H9 (cell line): Measurements from ENCODE around the gene GLYATL3. TPM values are rescaled to one million over a fixed set of nuclear protein-coding genes. Genes with fewer than 3 reads are reported as not detected.

Experiments used
- DNase-seq: peaks from one replicate; pipeline ENCODE4 v3.0.0-alpha.2; 2017
- H2AFZ ChIP-seq: one replicate; pipeline ENCODE4 v1.6.1; 2013; ENCODE audit warnings: mild to moderate bottlenecking, low read length, control low read depth, moderate library complexity
- H2AK5ac ChIP-seq: 2 replicates; pipeline ENCODE4 v1.6.1; 2013; ENCODE audit warnings: low read length, control low read depth, mixed read lengths; ENCODE audit not compliant: insufficient read length
- H2BK120ac ChIP-seq: one replicate; pipeline ENCODE4 v1.6.1; 2013; ENCODE audit warnings: low read depth, mild to moderate bottlenecking, low read length, control low read depth, inconsistent platforms; ENCODE audit not compliant: poor library complexity, severe bottlenecking
- H2BK12ac ChIP-seq: 2 replicates; pipeline ENCODE4 v1.6.1; 2013; ENCODE audit warnings: low read length, control low read depth, mixed read lengths, low read depth; ENCODE audit not compliant: insufficient read length
- H2BK15ac ChIP-seq: 2 replicates; pipeline ENCODE4 v1.6.1; 2013; ENCODE audit warnings: low read depth, low read length, control low read depth
- H2BK20ac ChIP-seq: one replicate; pipeline ENCODE4 v1.6.1; 2013; ENCODE audit warnings: low read depth, mild to moderate bottlenecking, low read length, control low read depth, inconsistent platforms; ENCODE audit not compliant: poor library complexity, severe bottlenecking
- H2BK5ac ChIP-seq: 2 replicates; pipeline ENCODE4 v1.6.1; 2013; ENCODE audit warnings: low read length, control low read depth, mixed read lengths; ENCODE audit not compliant: insufficient read length
- H3K14ac ChIP-seq: 2 replicates; pipeline ENCODE4 v1.6.1; 2013; ENCODE audit warnings: low read length, control low read depth; ENCODE audit not compliant: insufficient read depth
- H3K18ac ChIP-seq: 2 replicates; pipeline ENCODE4 v1.6.1; 2013; ENCODE audit warnings: low read depth, mild to moderate bottlenecking, mixed read lengths, low read length, control low read depth; ENCODE audit not compliant: insufficient read length
- H3K23ac ChIP-seq: 2 replicates; pipeline ENCODE4 v1.6.1; 2013; ENCODE audit warnings: low read length, control low read depth, mixed read lengths, low read depth; ENCODE audit not compliant: insufficient read length
- H3K23me2 ChIP-seq: 2 replicates; pipeline ENCODE4 v1.6.1; 2013; ENCODE audit warnings: low read depth, mild to moderate bottlenecking, mixed read lengths, low read length, control low read depth; ENCODE audit not compliant: insufficient read length, poor library complexity, severe bottlenecking
- H3K27ac ChIP-seq: 2 replicates; pipeline ENCODE4 v1.5.1; 2013; ENCODE audit warnings: low read length, control low read depth, mixed read lengths, low read depth; ENCODE audit not compliant: insufficient read length
- H3K27me3 ChIP-seq: 2 replicates; pipeline ENCODE4 v1.6.1; 2013; ENCODE audit warnings: low read length, control low read depth, inconsistent platforms; ENCODE audit not compliant: insufficient read depth
- H3K4ac ChIP-seq: 2 replicates; pipeline ENCODE4 v1.6.1; 2013; ENCODE audit warnings: low read depth, mild to moderate bottlenecking, control low read depth, inconsistent platforms, low read length, moderate library complexity
- H3K4me1 ChIP-seq: 2 replicates; pipeline ENCODE4 v1.6.1; 2013; ENCODE audit warnings: low read length, control low read depth, inconsistent platforms; ENCODE audit not compliant: insufficient read depth
- H3K4me2 ChIP-seq: 2 replicates; pipeline ENCODE4 v1.6.1; 2013; ENCODE audit warnings: low read length, control low read depth, mixed read lengths; ENCODE audit not compliant: insufficient read length, insufficient read depth
- H3K56ac ChIP-seq: 2 replicates; pipeline ENCODE4 v1.6.1; 2013; ENCODE audit warnings: low read depth, mild to moderate bottlenecking, mixed read lengths, low read length, control low read depth; ENCODE audit not compliant: insufficient read length
- H3K79me1 ChIP-seq: 2 replicates; pipeline ENCODE4 v1.6.1; 2013; ENCODE audit warnings: low read depth, mild to moderate bottlenecking, moderate library complexity, low read length, control low read depth, inconsistent platforms; ENCODE audit not compliant: insufficient read depth, poor library complexity, severe bottlenecking
- H3K79me2 ChIP-seq: 2 replicates; pipeline ENCODE4 v1.6.1; 2013; ENCODE audit warnings: low read length, control low read depth, inconsistent platforms; ENCODE audit not compliant: insufficient read depth
- H3K9ac ChIP-seq: 2 replicates; pipeline ENCODE4 v1.6.1; 2013; ENCODE audit warnings: low read length, control low read depth, mixed read lengths; ENCODE audit not compliant: insufficient read length; ENCODE audit errors: extremely low read depth
- H3K9me3 ChIP-seq: one replicate; pipeline ENCODE4 v1.6.1; 2013; ENCODE audit warnings: low read depth, low read length, inconsistent platforms; ENCODE audit not compliant: control insufficient read depth
- H3T11ph ChIP-seq: one replicate; pipeline ENCODE4 v1.6.1; 2013; ENCODE audit warnings: mild to moderate bottlenecking, low read length, control low read depth, inconsistent platforms
- H4K20me1 ChIP-seq: one replicate; pipeline ENCODE4 v1.6.1; 2013; ENCODE audit not compliant: control insufficient read depth, insufficient read length, insufficient read depth
- H4K5ac ChIP-seq: 2 replicates; pipeline ENCODE4 v1.6.1; 2013; ENCODE audit warnings: low read depth, mild to moderate bottlenecking, mixed read lengths, low read length, control low read depth; ENCODE audit not compliant: insufficient read length
- H4K8ac ChIP-seq: replicated peaks from 2 replicates; pipeline ENCODE4 v1.6.1; 2013; ENCODE audit warnings: low read length, control low read depth, mixed read lengths, low read depth; ENCODE audit not compliant: insufficient read length
- H4K91ac ChIP-seq: 2 replicates; pipeline ENCODE4 v1.6.1; 2013; ENCODE audit warnings: low read depth, mild to moderate bottlenecking, moderate library complexity, mixed read lengths, low read length, control low read depth; ENCODE audit not compliant: insufficient read length
- H3K27ac Mint-ChIP-seq, 3 experiments: 2 replicates in 2 of 3; 3 replicates in 1 of 3; pipeline ENCODE4 v1.8.0; 2020 to 2021; ENCODE audit warnings: mixed read lengths in 3 of 3, mild to moderate bottlenecking in 1 of 3, moderate library complexity in 1 of 3
- H3K27me3 Mint-ChIP-seq: 2 replicates; pipeline ENCODE4 v1.8.0; 2021; ENCODE audit warnings: low read depth, mild to moderate bottlenecking, moderate library complexity, mixed read lengths
- H3K36me3 Mint-ChIP-seq, 3 experiments: 2 replicates in 2 of 3; 3 replicates in 1 of 3; pipeline ENCODE4 v1.8.0; 2020 to 2021; ENCODE audit warnings: low read depth in 3 of 3, mixed read lengths in 3 of 3; ENCODE audit not compliant: insufficient read depth in 1 of 3
- H3K4me1 Mint-ChIP-seq, 2 experiments: 2 replicates each; pipeline ENCODE4 v1.8.0; 2020; ENCODE audit warnings: mixed read lengths in 2 of 2
- H3K4me3 Mint-ChIP-seq, 2 experiments: 2 replicates in 1 of 2; 3 replicates in 1 of 2; pipeline ENCODE4 v1.8.0; 2020 to 2021; ENCODE audit warnings: mild to moderate bottlenecking in 2 of 2, mixed read lengths in 2 of 2, moderate library complexity in 1 of 2
- H3K9me3 Mint-ChIP-seq, 2 experiments: 2 replicates in 1 of 2; 3 replicates in 1 of 2; pipeline ENCODE4 v1.8.0; 2020; ENCODE audit warnings: mild to moderate bottlenecking in 2 of 2, mixed read lengths in 2 of 2, moderate library complexity in 1 of 2
- CTCF ChIP-seq: fragments of 200-600 bp; sonication (generic); conservative IDR thresholded peaks from 3 replicates; pipeline ENCODE4 v1.8.0; 2021; ENCODE audit warnings: antibody characterized with exemption, mild to moderate bottlenecking
- total RNA-seq: library from RNA; stranded (reverse); gene quantifications from 2 replicates; pipeline ENCODE4 v1.2.1, GENCODE V29; 2021

Gene GLYATL3
- total RNA-seq, 1 experiment from 2014 or later, result not detected

- Histone ChIP-seq H4K5ac (no peak overlapping the region), H2BK15ac (no peak overlapping the region), H3K79me2 (no peaks in the 10 kb centered on the region), H4K8ac (no peak overlapping the region), H4K91ac (no peak overlapping the region), H2BK120ac (no peak overlapping the region), H2AFZ (no peak overlapping the region), H2BK20ac (no peak overlapping the region), H3K27me3 (no peaks in the 10 kb centered on the region), H3K27ac (no peak overlapping the region), H3K4ac (no peak overlapping the region), H4K20me1 (no peaks in the 10 kb centered on the region), H3T11ph (no peak overlapping the region), H3K23me2 (no peaks in the 10 kb centered on the region), H2BK5ac (no peak overlapping the region), H3K4me2 (no peak overlapping the region), H3K56ac (no peak overlapping the region), H3K14ac (no peak overlapping the region), H3K9me3 (no peaks in the 10 kb centered on the region), H2AK5ac (no peak overlapping the region), H3K79me1 (no peaks in the 10 kb centered on the region), H3K4me1 (no peaks in the 10 kb centered on the region), H3K18ac (no peak overlapping the region), H3K9ac (no peak overlapping the region), H3K23ac (no peak overlapping the region), H2BK12ac (no peak overlapping the region)
- no peaks in the 10 kb centered on the region for H3K27me3 Mint-ChIP-seq
- no peak for TF ChIP-seq CTCF
- H3K36me3 Mint-ChIP-seq, result no peaks in the 10 kb centered on the region
- 0 out of 5 replicates have a peak, but pooled peaks cover 0 to 5% of the 10 kb centered on the region in 2 experiments for H3K9me3 Mint-ChIP-seq
- H3K4me3 Mint-ChIP-seq, result no peak overlapping the region
- no peak for DNase-seq
- H3K4me1 Mint-ChIP-seq, result peaks cover 7% of the 10 kb centered on the region in 2 experiments
- no peak overlapping the region for H3K27ac Mint-ChIP-seq
These were observed 40.9 kb downstream of the GLYATL3 start for GRCh38 chr6:49540614-49541013.
